ENCODE results near the gene ACTR2.

DNA sequence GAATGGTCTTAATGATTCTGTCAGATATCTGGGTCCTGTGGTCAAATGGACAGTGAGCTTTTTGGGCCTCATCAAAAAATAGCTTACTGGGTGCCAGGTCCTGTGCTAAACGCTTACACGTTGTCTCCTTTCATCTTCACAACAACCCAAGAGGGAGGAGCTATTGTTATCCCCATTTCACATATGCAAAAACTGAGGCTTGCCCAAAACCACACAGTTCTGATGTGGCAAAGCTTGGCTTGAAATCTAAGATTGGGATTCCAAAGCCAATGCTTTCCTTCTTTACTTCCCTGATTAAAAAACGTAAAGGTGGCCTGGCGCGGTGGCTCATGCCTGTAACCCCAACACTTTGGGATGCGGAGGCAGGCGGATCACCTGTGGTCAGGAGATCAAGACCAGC, 69.3 kb downstream of the ACTR2 start:
- TF ChIP-seq SPI1 (IDR thresholded peaks at IDR 0.05; ENCODE audit: low read depth, low read length): no peak
- no peak for TF ChIP-seq POLR2A (IDR thresholded peaks at IDR 0.05; ENCODE audit: low read depth, low read length)
- TF ChIP-seq POLR2AphosphoS5 (IDR thresholded peaks at IDR 0.05; ENCODE audit: low read depth, low read length): no peak
- TF ChIP-seq TAF1 (IDR thresholded peaks at IDR 0.05; ENCODE audit: low read depth, low read length): no peak

Measured in GM12891 (cell line).